K562 (cell line): ENCODE results near the gene CST1.

Experiments
- ATF1 ChIP-seq, 2 experiments: fragments of 450-650 bp in 1 of 2; IDR thresholded peaks; 2 replicates each; pipeline ENCODE4 v1.6.1; 2016; ENCODE audit warnings: missing compliant biosample characterization in 1 of 2, missing genetic modification characterization in 1 of 2
- NFIX ChIP-seq: fragments of 250-450 bp; sonication (Bioruptor Pico); IDR thresholded peaks from 2 replicates; pipeline ENCODE4 v1.4.0; 2020; ENCODE audit warnings: low read depth, mild to moderate bottlenecking, moderate library complexity
- NR2C2 ChIP-seq, 2 experiments: fragments of 200-800 bp in 1 of 2; sonication (Bioruptor generic) in 1 of 2; sonication (generic) in 1 of 2; formaldehyde crosslinking in 1 of 2; IDR thresholded peaks; 2 replicates each; pipeline versions ENCODE4 v1.6.1 to v1.8.0; 2016 to 2022; ENCODE audit warnings: mild to moderate bottlenecking in 1 of 2, missing compliant biosample characterization in 1 of 2, missing genetic modification characterization in 1 of 2, missing genetic modification reagents in 1 of 2
- POLR2AphosphoS5 ChIP-seq: IDR thresholded peaks from 2 replicates; pipeline ENCODE4 v1.6.1; 2011; ENCODE audit warnings: mild to moderate bottlenecking, low read depth, low read length, moderate library complexity; ENCODE audit not compliant: control insufficient read depth, insufficient read depth
- TEAD2 ChIP-seq: fragments of 450-650 bp; IDR thresholded peaks from 2 replicates; pipeline ENCODE4 v1.6.1; 2016; ENCODE audit warnings: missing genetic modification characterization, control low read depth, missing compliant biosample characterization
- TF ChIP-seq, protein P1 (sequence below): sonication (generic); formaldehyde crosslinking; IDR thresholded peaks from 2 replicates; pipeline ENCODE4 v1.8.1; 2023; ENCODE audit warnings: mild to moderate bottlenecking, missing genetic modification reagents

- TF ChIP-seq TEAD2: no peak
- TF ChIP-seq NFIX (CRISPR knock-in tag): no peak
- TF ChIP-seq ATF1 (CRISPR knock-in tag; IDR thresholded peaks at IDR 0.05): no peak
- TF ChIP-seq ATF1 (tag; IDR thresholded peaks at IDR 0.05): no peak
- TF ChIP-seq, protein P1, sequence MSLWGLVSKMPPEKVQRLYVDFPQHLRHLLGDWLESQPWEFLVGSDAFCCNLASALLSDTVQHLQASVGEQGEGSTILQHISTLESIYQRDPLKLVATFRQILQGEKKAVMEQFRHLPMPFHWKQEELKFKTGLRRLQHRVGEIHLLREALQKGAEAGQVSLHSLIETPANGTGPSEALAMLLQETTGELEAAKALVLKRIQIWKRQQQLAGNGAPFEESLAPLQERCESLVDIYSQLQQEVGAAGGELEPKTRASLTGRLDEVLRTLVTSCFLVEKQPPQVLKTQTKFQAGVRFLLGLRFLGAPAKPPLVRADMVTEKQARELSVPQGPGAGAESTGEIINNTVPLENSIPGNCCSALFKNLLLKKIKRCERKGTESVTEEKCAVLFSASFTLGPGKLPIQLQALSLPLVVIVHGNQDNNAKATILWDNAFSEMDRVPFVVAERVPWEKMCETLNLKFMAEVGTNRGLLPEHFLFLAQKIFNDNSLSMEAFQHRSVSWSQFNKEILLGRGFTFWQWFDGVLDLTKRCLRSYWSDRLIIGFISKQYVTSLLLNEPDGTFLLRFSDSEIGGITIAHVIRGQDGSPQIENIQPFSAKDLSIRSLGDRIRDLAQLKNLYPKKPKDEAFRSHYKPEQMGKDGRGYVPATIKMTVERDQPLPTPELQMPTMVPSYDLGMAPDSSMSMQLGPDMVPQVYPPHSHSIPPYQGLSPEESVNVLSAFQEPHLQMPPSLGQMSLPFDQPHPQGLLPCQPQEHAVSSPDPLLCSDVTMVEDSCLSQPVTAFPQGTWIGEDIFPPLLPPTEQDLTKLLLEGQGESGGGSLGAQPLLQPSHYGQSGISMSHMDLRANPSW (CRISPR knock-in tag): no peak
- no peak for TF ChIP-seq NR2C2 (CRISPR knock-in tag; IDR thresholded peaks at IDR 0.05)
- no peak for TF ChIP-seq NR2C2 (tag; IDR thresholded peaks at IDR 0.05)
- TF ChIP-seq POLR2AphosphoS5: no peak
Observed at GRCh38 chr20:23754731-23755130, 4.0 kb upstream of the CST1 start.
